Testis (tissue), 2 donors: Measurements from ENCODE around the gene POC1B.

ENCODE experiments used
- CTCF ChIP-seq, 3 experiments: fragments of 450-650 bp in 2 of 3; fragments of 200-600 bp in 1 of 3; sonication (generic) in 1 of 3; IDR thresholded peaks; one replicate each; pipeline ENCODE4 v1.5.1; 2016 to 2019; ENCODE audit warnings: antibody characterized with exemption in 3 of 3, mild to moderate bottlenecking in 2 of 3, moderate library complexity in 1 of 3
- POLR2A ChIP-seq: fragments of 450-650 bp; IDR thresholded peaks from one replicate; pipeline ENCODE4 v1.6.1; 2017; ENCODE audit warnings: antibody characterized with exemption, mild to moderate bottlenecking, moderate library complexity

- TF ChIP-seq CTCF (IDR thresholded peaks at IDR 0.05) (no peak), POLR2A (no peak)
Measured at GRCh38 chr12:89516633-89517032, 9.2 kb downstream of the POC1B start.
